Neural progenitor cell (in vitro differentiated cells): ENCODE data around the gene PTPRT. TPM values are rescaled to one million over a fixed set of nuclear protein-coding genes. Genes with fewer than 3 reads are reported as not detected.

Experiments used
- DNase-seq: peaks from one replicate; pipeline ENCODE4 v3.0.0-alpha.2; 2016; ENCODE audit warnings: low spot score
- H2AFZ ChIP-seq: fragments of 200-600 bp; sonication (generic); replicated peaks from 2 replicates; pipeline ENCODE4 v1.6.1; 2016; ENCODE audit warnings: antibody characterized with exemption
- H3F3A ChIP-seq: fragments of 200-600 bp; sonication (generic); 2 replicates; pipeline ENCODE4 v1.6.1; 2016; ENCODE audit warnings: antibody characterized with exemption, low read depth
- H3K27ac ChIP-seq: fragments of 200-600 bp; sonication (generic); 2 replicates; pipeline ENCODE4 v1.5.1; 2016; ENCODE audit warnings: mild to moderate bottlenecking
- H3K27me3 ChIP-seq: fragments of 200-600 bp; sonication (generic); 2 replicates; pipeline ENCODE4 v1.6.1; 2016; ENCODE audit warnings: mild to moderate bottlenecking, moderate library complexity
- H3K36me3 ChIP-seq: fragments of 200-600 bp; sonication (generic); 2 replicates; pipeline ENCODE4 v1.5.1; 2016
- H3K4me1 ChIP-seq: fragments of 200-600 bp; sonication (generic); 2 replicates; pipeline ENCODE4 v1.6.1; 2016; ENCODE audit warnings: mixed run types
- H3K4me2 ChIP-seq: fragments of 200-600 bp; sonication (generic); 2 replicates; pipeline ENCODE4 v1.6.1; 2016
- H3K4me3 ChIP-seq: fragments of 200-600 bp; sonication (generic); 2 replicates; pipeline ENCODE4 v1.5.1; 2016
- H3K79me2 ChIP-seq: fragments of 200-600 bp; sonication (generic); 2 replicates; pipeline ENCODE4 v1.6.1; 2016; ENCODE audit warnings: low read depth
- H3K9ac ChIP-seq: fragments of 200-600 bp; sonication (generic); 2 replicates; pipeline ENCODE4 v1.6.1; 2016
- H3K9me3 ChIP-seq: fragments of 200-600 bp; sonication (generic); 2 replicates; pipeline ENCODE4 v1.5.1; 2016; ENCODE audit warnings: low read depth
- H4K20me1 ChIP-seq: fragments of 200-600 bp; sonication (generic); 2 replicates; pipeline ENCODE4 v1.6.1; 2016; ENCODE audit warnings: low read depth
- H3K27ac Mint-ChIP-seq: 3 replicates; pipeline ENCODE4 v1.8.0; 2021; ENCODE audit warnings: mixed read lengths
- H3K27me3 Mint-ChIP-seq: 2 replicates; pipeline ENCODE4 v1.8.0; 2022; ENCODE audit warnings: low read depth, mild to moderate bottlenecking, inconsistent platforms, moderate library complexity, mixed read lengths; ENCODE audit not compliant: insufficient read depth
- H3K36me3 Mint-ChIP-seq: 3 replicates; pipeline ENCODE4 v1.8.0; 2021; ENCODE audit warnings: mixed read lengths
- H3K4me1 Mint-ChIP-seq: 3 replicates; pipeline ENCODE4 v1.8.0; 2021; ENCODE audit warnings: mixed read lengths
- H3K4me3 Mint-ChIP-seq: 3 replicates; pipeline ENCODE4 v1.8.0; 2021; ENCODE audit warnings: mild to moderate bottlenecking, moderate library complexity, mixed read lengths
- H3K9me3 Mint-ChIP-seq: 3 replicates; pipeline ENCODE4 v1.8.0; 2020; ENCODE audit warnings: mixed read lengths
- CTCF ChIP-seq: fragments of 200-600 bp; sonication (generic); IDR thresholded peaks from 2 replicates; pipeline ENCODE4 v1.5.1; 2017; ENCODE audit warnings: antibody characterized with exemption, mild to moderate bottlenecking
- EZH2 ChIP-seq: fragments of 200-600 bp; sonication (generic); IDR thresholded peaks from 2 replicates; pipeline ENCODE4 v1.6.1; 2017; ENCODE audit warnings: antibody characterized with exemption, mild to moderate bottlenecking, moderate library complexity
- EZH2phosphoT487 ChIP-seq: fragments of 200-600 bp; sonication (generic); IDR thresholded peaks from 2 replicates; pipeline ENCODE4 v1.6.1; 2017; ENCODE audit warnings: antibody characterized with exemption
- total RNA-seq: library from RNA; depleted of rRNA; stranded (reverse); fragments of >200 nt; gene quantifications from 2 replicates; pipeline ENCODE4 v1.2.3, GENCODE V29; 2015; ENCODE audit warnings: low replicate concordance

PTPRT gene
- total RNA-seq, 1 donor from 2014 or later = 1.1 TPM

GRCh38 chr20:43096931-43097260 is 92.8 kb downstream of the PTPRT start:
- H3K36me3 Mint-ChIP-seq = no peaks in the 10 kb centered on the region
- H3K27ac Mint-ChIP-seq = no peak overlapping the region
- DNase-seq = no peak
- no peaks in the 10 kb centered on the region for H3K27me3 ChIP-seq
- H3K9me3 ChIP-seq = no peaks in the 10 kb centered on the region
- peaks cover 4% of the 10 kb centered on the region for H3K4me1 ChIP-seq
- H3K4me1 Mint-ChIP-seq = peaks cover 9% of the 10 kb centered on the region
- peaks cover 7% of the 10 kb centered on the region for H3K27me3 Mint-ChIP-seq
- no peak overlapping the region for H3K4me3 ChIP-seq
- TF ChIP-seq EZH2 (no peak), CTCF (no peak), EZH2phosphoT487 (no peak)
- no peaks in the 10 kb centered on the region for H3K9me3 Mint-ChIP-seq
- H2AFZ ChIP-seq = peak overlapping the region; percentile 79
- H3K27ac ChIP-seq = no peak overlapping the region
- H3K79me2 ChIP-seq = no peaks in the 10 kb centered on the region
- H3K4me2 ChIP-seq = no peak overlapping the region
- no peaks in the 10 kb centered on the region for H3K36me3 ChIP-seq
- H4K20me1 ChIP-seq = no peaks in the 10 kb centered on the region
- no peak overlapping the region for H3K9ac ChIP-seq
- H3K4me3 Mint-ChIP-seq = no peak overlapping the region
- H3F3A ChIP-seq = no peaks in the 10 kb centered on the region

DNA sequence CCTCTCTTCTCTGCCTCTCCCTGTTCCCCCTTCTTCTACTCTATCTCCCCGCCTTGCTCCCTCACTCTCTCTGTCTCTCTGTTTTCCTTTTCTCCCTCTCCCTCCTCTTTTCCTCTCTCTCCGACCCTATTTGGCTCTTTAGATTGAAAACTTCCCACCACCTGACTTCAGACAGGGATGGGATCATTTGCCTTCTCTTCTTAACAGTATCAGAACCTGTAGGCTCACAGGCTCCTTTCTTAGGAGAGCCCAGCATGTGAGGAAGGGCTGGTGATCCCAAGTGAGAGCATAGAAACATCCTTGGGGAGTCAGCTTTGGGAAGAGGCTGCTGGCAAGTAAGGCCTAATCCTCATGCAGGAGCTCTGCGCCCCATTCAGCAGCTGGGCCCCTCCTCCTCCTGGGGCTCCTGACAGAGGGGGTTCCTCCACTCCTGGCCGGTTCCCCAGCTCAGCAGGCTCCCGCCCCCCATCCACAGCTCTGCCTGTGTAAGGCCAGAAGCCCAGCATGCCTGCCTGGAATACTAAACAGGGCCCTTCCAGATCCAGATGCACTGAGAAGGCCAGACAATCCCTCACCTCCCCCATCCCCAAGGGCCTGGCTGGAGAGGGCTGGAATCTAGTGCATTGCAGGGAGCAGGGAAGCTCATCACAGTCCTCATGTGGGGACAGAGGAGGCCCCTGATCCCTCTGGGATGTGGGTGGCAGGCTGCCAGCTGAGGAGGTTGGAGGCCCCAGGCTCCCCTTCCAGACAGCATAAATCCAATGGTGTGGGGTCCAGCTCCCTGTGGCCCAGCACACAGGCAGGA is 93.4 kb downstream of the PTPRT start:
- no peaks in the 10 kb centered on the region for H3K9me3 Mint-ChIP-seq

GRCh38 chr20:43095034-43095433 is 94.7 kb downstream of the PTPRT start:
- TF ChIP-seq CTCF = no peak
- TF ChIP-seq EZH2phosphoT487 = no peak
- TF ChIP-seq EZH2 = no peak
- DNase-seq = no peak
- no peaks in the 10 kb centered on the region for H3K79me2 ChIP-seq
- H3K36me3 Mint-ChIP-seq = no peaks in the 10 kb centered on the region
- H3K9me3 ChIP-seq = no peaks in the 10 kb centered on the region
- H3K27ac Mint-ChIP-seq = no peak overlapping the region
- H3K4me3 ChIP-seq = no peak overlapping the region
- H3K27ac ChIP-seq = no peak overlapping the region
- peaks cover 9% of the 10 kb centered on the region for H3K4me1 Mint-ChIP-seq
- H2AFZ ChIP-seq = no peak overlapping the region
- H3K27me3 Mint-ChIP-seq = peaks cover 11% of the 10 kb centered on the region
- peaks cover 4% of the 10 kb centered on the region for H3K4me1 ChIP-seq
- no peaks in the 10 kb centered on the region for H3K36me3 ChIP-seq
- no peaks in the 10 kb centered on the region for H3F3A ChIP-seq
- H3K9ac ChIP-seq = no peak overlapping the region
- H4K20me1 ChIP-seq = no peaks in the 10 kb centered on the region
- H3K27me3 ChIP-seq = no peaks in the 10 kb centered on the region
- no peak overlapping the region for H3K4me3 Mint-ChIP-seq
- no peak overlapping the region for H3K4me2 ChIP-seq
- peaks cover 3% of the 10 kb centered on the region for H3K9me3 Mint-ChIP-seq

More for the DNA sequence above, 93.4 kb downstream of the PTPRT start:
- peak; percentile 25 for DNase-seq
- H3K27me3 ChIP-seq = no peaks in the 10 kb centered on the region
- no peaks in the 10 kb centered on the region for H3K79me2 ChIP-seq
- Mint-ChIP-seq H3K36me3 (no peaks in the 10 kb centered on the region), H3K4me1 (peaks cover 9% of the 10 kb centered on the region), H3K27me3 (peaks cover 7% of the 10 kb centered on the region), H3K4me3 (no peak overlapping the region), H3K27ac (peak overlapping the region; percentile 85)
- H3K4me2 ChIP-seq = no peak overlapping the region
- no peaks in the 10 kb centered on the region for H4K20me1 ChIP-seq
- H2AFZ ChIP-seq = peak overlapping the region; percentile 79
- H3F3A ChIP-seq = no peaks in the 10 kb centered on the region
- TF ChIP-seq CTCF = no peak
- no peak for TF ChIP-seq EZH2
- TF ChIP-seq EZH2phosphoT487 = no peak
- no peak overlapping the region for H3K4me3 ChIP-seq
- H3K9me3 ChIP-seq = no peaks in the 10 kb centered on the region
- no peak overlapping the region for H3K9ac ChIP-seq
- H3K27ac ChIP-seq = no peak overlapping the region
- H3K36me3 ChIP-seq = no peaks in the 10 kb centered on the region
- peaks cover 4% of the 10 kb centered on the region for H3K4me1 ChIP-seq
